Mesendoderm (in vitro differentiated cells): ENCODE measurements around the gene AKR1B1.

ENCODE experiments used
- DNase-seq: peaks from one replicate; pipeline ENCODE4 v3.0.0; 2013
- H2AK5ac ChIP-seq: 2 replicates; pipeline ENCODE4 v1.6.1; 2013; ENCODE audit warnings: low read length, inconsistent platforms
- H2BK120ac ChIP-seq: 2 replicates; pipeline ENCODE4 v1.6.1; 2013; ENCODE audit warnings: low read depth, mild to moderate bottlenecking, low read length, moderate library complexity, mixed read lengths
- H2BK15ac ChIP-seq: replicated peaks from 2 replicates; pipeline ENCODE4 v1.6.1; 2013; ENCODE audit warnings: low read depth, mild to moderate bottlenecking, moderate library complexity
- H2BK5ac ChIP-seq: 2 replicates; pipeline ENCODE4 v1.6.1; 2013; ENCODE audit warnings: low read length, inconsistent platforms
- H3K18ac ChIP-seq: 2 replicates; pipeline ENCODE4 v1.6.1; 2013; ENCODE audit warnings: mild to moderate bottlenecking, low read length, mixed read lengths
- H3K23ac ChIP-seq: one replicate; pipeline ENCODE4 v1.6.1; 2013; ENCODE audit warnings: low read length
- H3K27ac ChIP-seq: 2 replicates; pipeline ENCODE4 v1.5.1; 2013; ENCODE audit warnings: low read depth, mild to moderate bottlenecking, inconsistent platforms, low read length, moderate library complexity
- H3K27me3 ChIP-seq: 2 replicates; pipeline ENCODE4 v1.6.1; 2013; ENCODE audit warnings: low read length, control low read depth, mild to moderate bottlenecking, inconsistent platforms; ENCODE audit not compliant: insufficient read depth, poor library complexity
- H3K36me3 ChIP-seq: 2 replicates; pipeline ENCODE4 v1.6.1; 2013; ENCODE audit warnings: low read length, inconsistent platforms; ENCODE audit not compliant: control insufficient read depth, insufficient read depth
- H3K4ac ChIP-seq: one replicate; pipeline ENCODE4 v1.6.1; 2013; ENCODE audit warnings: low read depth, mild to moderate bottlenecking, low read length, moderate library complexity
- H3K4me1 ChIP-seq: 2 replicates; pipeline ENCODE4 v1.6.1; 2013; ENCODE audit warnings: low read depth, low read length, inconsistent platforms; ENCODE audit not compliant: control insufficient read depth
- H3K4me2 ChIP-seq: 2 replicates; pipeline ENCODE4 v1.6.1; 2013; ENCODE audit warnings: low read length
- H3K4me3 ChIP-seq: 2 replicates; pipeline ENCODE4 v1.5.1; 2013; ENCODE audit warnings: mild to moderate bottlenecking, low read length
- H3K56ac ChIP-seq: one replicate; pipeline ENCODE4 v1.6.1; 2013; ENCODE audit warnings: low read length
- H3K79me1 ChIP-seq: 2 replicates; pipeline ENCODE4 v1.6.1; 2013; ENCODE audit warnings: low read length, inconsistent platforms
- H3K79me2 ChIP-seq: 2 replicates; pipeline ENCODE4 v1.6.1; 2013; ENCODE audit warnings: mild to moderate bottlenecking, low read length; ENCODE audit not compliant: control insufficient read depth, insufficient read depth
- H3K9ac ChIP-seq: 2 replicates; pipeline ENCODE4 v1.6.1; 2013; ENCODE audit warnings: low read length, inconsistent platforms
- H4K5ac ChIP-seq: one replicate; pipeline ENCODE4 v1.6.1; 2013; ENCODE audit warnings: low read length
- H4K8ac ChIP-seq: one replicate; pipeline ENCODE4 v1.6.1; 2013; ENCODE audit warnings: low read depth, mild to moderate bottlenecking, control low read depth, low read length, moderate library complexity
- WGBS: extraction: QIAGEN DNeasy Blood & Tissue Kit; methylation state at CpG from one replicate; pipeline ENCODE4 v1.1.7; 2013; ENCODE audit warnings: low lambda C conversion rate, missing lambda C conversion rate; ENCODE audit not compliant: insufficient coverage; ENCODE audit errors: extremely low coverage; 5-methylcytosine and 5-hydroxymethylcytosine counted together

Gene AKR1B1

GRCh38 chr7:134452991-134453473 lies 5.9 kb downstream of the AKR1B1 start:
- Histone ChIP-seq H4K8ac (no peak overlapping the region), H3K9ac (no peak overlapping the region), H3K79me1 (peaks cover 25% of the 10 kb centered on the region), H2BK120ac (no peak overlapping the region), H3K56ac (no peak overlapping the region), H2BK5ac (no peak overlapping the region), H3K4me3 (no peak overlapping the region), H3K27ac (no peak overlapping the region), H3K36me3 (peaks cover 3% of the 10 kb centered on the region), H3K27me3 (no peaks in the 10 kb centered on the region), H3K4ac (no peak overlapping the region), H2AK5ac (no peak overlapping the region), H2BK15ac (no peak overlapping the region), H3K18ac (no peak overlapping the region), H3K4me1 (peaks cover 2% of the 10 kb centered on the region), H3K79me2 (peaks cover 22% of the 10 kb centered on the region), H3K4me2 (no peak overlapping the region), H4K5ac (no peak overlapping the region), H3K23ac (no peak overlapping the region)
- WGBS = no CpG with 5 or more reads among the region's 7 CpGs
- no peak for DNase-seq

GRCh38 chr7:134452419-134452838 lies 6.5 kb downstream of the AKR1B1 start:
- Histone ChIP-seq H3K23ac (no peak overlapping the region), H3K18ac (no peak overlapping the region), H4K5ac (no peak overlapping the region), H2BK5ac (no peak overlapping the region), H3K4me1 (no peaks in the 10 kb centered on the region), H3K27ac (no peak overlapping the region), H3K4me3 (no peak overlapping the region), H3K4ac (no peak overlapping the region), H3K36me3 (peaks cover 3% of the 10 kb centered on the region), H4K8ac (no peak overlapping the region), H2AK5ac (no peak overlapping the region), H3K56ac (no peak overlapping the region), H3K4me2 (no peak overlapping the region), H2BK15ac (no peak overlapping the region), H3K9ac (no peak overlapping the region), H3K79me2 (peaks cover 17% of the 10 kb centered on the region), H3K27me3 (no peaks in the 10 kb centered on the region), H3K79me1 (peaks cover 21% of the 10 kb centered on the region), H2BK120ac (no peak overlapping the region)
- no CpG with 5 or more reads among the region's 5 CpGs for WGBS
- DNase-seq = no peak

- Histone ChIP-seq H2BK5ac (no peak overlapping the region), H3K18ac (no peak overlapping the region), H4K5ac (no peak overlapping the region), H3K27me3 (no peaks in the 10 kb centered on the region), H3K9ac (no peak overlapping the region), H3K4ac (no peak overlapping the region), H2BK15ac (no peak overlapping the region), H3K4me2 (no peak overlapping the region), H3K4me1 (no peaks in the 10 kb centered on the region), H3K23ac (no peak overlapping the region), H3K27ac (no peak overlapping the region), H3K79me2 (peaks cover 17% of the 10 kb centered on the region), H3K4me3 (no peak overlapping the region), H2AK5ac (no peak overlapping the region), H2BK120ac (no peak overlapping the region), H3K79me1 (peaks cover 19% of the 10 kb centered on the region), H3K56ac (no peak overlapping the region), H4K8ac (no peak overlapping the region), H3K36me3 (peaks cover 5% of the 10 kb centered on the region)
- no CpG with 5 or more reads among the region's 11 CpGs for WGBS
- no peak for DNase-seq
Observed at GRCh38 chr7:134451656-134452055, 7.2 kb downstream of the AKR1B1 start.

- Histone ChIP-seq H4K8ac (no peak overlapping the region), H3K79me2 (peaks cover 14% of the 10 kb centered on the region), H3K56ac (no peak overlapping the region), H2BK5ac (no peak overlapping the region), H3K9ac (no peak overlapping the region), H2BK15ac (no peak overlapping the region), H3K4me2 (no peak overlapping the region), H3K4me3 (no peak overlapping the region), H3K4me1 (no peaks in the 10 kb centered on the region), H3K27me3 (no peaks in the 10 kb centered on the region), H3K23ac (no peak overlapping the region), H3K4ac (no peak overlapping the region), H2AK5ac (no peak overlapping the region), H3K18ac (no peak overlapping the region), H3K79me1 (peaks cover 17% of the 10 kb centered on the region), H4K5ac (no peak overlapping the region), H3K27ac (no peak overlapping the region), H2BK120ac (no peak overlapping the region), H3K36me3 (peaks cover 7% of the 10 kb centered on the region)
- DNase-seq = no peak
- no CpG with 5 or more reads among the region's 14 CpGs for WGBS
Observed at GRCh38 chr7:134450294-134451000, 8.5 kb downstream of the AKR1B1 start.

- Histone ChIP-seq H2AK5ac (no peak overlapping the region), H4K8ac (no peak overlapping the region), H3K27ac (no peak overlapping the region), H3K36me3 (peaks cover 7% of the 10 kb centered on the region), H3K27me3 (no peaks in the 10 kb centered on the region), H2BK15ac (no peak overlapping the region), H3K4me3 (no peak overlapping the region), H3K79me2 (peaks cover 14% of the 10 kb centered on the region), H3K4me1 (no peaks in the 10 kb centered on the region), H3K56ac (no peak overlapping the region), H3K18ac (no peak overlapping the region), H3K79me1 (peaks cover 17% of the 10 kb centered on the region), H2BK120ac (no peak overlapping the region), H3K9ac (no peak overlapping the region), H3K4me2 (no peak overlapping the region), H3K4ac (no peak overlapping the region), H3K23ac (no peak overlapping the region), H4K5ac (no peak overlapping the region), H2BK5ac (no peak overlapping the region)
- no CpG with 5 or more reads among the region's 7 CpGs for WGBS
- DNase-seq = no peak
Observed at GRCh38 chr7:134449680-134450079, 9.2 kb downstream of the AKR1B1 start.
